NCI-H1417 treated with DMSO at 0.1 percent for 48 hours (cell line): ENCODE measurements around the gene FASTKD2.
"Not testable (repeated sequence)": the region's sequence is repeated elsewhere in the genome, so short reads cannot be mapped to it uniquely, and the experiment has no call there.

ENCODE experiments used
- DNase-seq: peaks from one replicate; lab custom pipeline; 2025; lab: John Stamatoyannopoulos, UW

The FASTKD2 gene

DNA sequence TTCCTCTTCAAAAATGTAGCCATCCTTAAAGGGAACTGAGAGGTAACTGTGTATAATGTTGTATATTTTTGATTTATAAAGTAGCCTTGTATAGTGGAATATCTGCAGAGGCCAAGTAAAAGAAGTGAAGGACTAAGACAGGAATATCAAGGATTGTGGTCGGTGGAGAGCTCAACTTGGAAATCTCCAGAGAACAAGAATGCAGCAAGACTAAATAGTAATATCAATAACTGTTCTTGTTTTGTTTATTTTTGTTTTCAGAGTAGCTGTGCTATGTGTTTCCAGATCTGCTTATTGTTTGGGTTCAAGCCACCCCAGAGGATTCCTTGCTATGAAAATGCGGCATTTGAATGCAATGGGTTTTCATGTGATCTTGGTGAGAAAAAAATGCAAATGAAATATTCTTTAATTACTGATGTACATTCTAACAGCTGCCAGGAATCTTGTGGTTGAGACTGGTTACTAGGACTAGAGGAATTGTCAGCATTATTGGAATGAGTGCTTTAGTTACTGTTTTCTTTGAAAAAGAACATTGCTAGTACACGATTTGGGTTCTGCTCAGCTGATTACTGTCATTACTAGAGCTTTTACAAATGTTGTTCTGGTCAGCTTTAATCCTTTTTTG lies 25.0 kb downstream of the FASTKD2 start:
- DNase-seq: no peak

DNA sequence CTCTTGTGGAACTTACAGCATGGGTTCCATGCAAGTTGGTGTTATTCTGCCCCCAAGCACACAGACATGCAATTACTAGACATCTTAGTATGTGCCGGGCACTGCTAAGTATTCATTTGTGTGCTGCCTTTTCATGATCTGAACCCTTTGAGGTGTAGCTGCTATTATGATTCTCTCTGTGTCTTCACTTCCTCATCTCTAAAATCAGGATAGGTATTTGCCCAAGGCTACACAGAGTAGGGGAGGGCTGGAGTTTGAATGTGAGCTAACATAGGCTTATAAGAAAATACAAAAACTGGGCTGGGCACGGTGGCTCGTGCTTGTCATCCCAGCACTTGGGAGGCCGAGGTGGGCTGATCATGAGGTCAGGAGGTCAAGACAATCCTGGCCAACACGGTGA lies 27.2 kb downstream of the FASTKD2 start:
- no peak for DNase-seq

DNA sequence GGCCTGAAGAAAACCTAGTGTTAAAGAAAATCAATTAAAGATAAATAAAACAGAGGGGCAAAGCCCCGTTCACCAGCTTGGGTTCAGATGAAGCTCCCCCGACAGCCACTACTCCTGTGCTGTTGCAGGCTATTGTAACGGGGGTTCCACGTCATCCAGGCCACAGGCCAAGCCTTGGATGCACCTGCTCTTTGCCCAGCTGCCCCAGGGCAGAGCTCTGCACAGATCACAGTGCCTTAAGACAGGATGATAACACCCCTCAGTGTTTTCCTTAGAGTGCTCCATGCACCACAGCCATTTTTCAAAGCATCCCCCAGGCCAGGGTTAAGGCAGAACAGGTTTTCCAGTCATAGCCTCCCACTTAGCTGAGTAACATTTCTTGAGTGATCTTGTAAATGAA lies 32.0 kb downstream of the FASTKD2 start:
- DNase-seq: no peak

DNA sequence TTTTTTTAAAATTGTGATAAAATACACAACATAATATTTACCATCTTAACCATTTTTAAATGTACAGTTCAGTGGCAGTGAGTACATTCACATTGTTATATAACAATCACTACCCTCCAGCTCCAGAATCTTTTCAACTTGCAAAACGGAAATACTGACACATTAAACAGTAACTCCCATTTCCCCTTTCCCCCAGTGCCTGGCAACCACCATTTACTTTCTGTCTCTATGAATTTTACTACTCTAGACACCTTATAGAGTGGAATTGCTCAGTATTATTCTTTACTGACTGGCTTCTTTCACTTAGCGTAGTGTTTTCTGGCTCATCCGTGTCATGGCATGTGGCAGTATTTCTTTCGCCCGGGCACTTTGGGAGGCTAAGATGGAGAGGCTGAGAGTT lies 32.6 kb downstream of the FASTKD2 start:
- DNase-seq: no peak

DNA sequence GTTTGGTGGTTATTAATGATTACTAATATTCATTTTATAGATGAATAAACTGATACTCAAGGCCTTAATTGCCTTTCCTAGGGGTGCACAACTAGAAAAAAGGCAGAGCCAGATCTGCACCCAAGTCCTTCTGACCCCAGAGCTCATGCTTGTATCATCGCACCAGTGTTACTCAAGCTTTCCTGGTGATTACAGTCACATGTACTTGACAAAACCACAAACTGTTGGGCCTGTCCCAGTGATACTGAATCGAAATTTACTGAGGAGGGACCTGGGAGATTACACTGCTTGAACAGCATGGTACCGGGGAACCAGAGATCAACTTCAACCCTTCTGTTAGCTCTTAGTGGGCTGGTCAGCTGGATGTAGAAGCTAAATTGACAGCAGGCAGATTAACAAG lies 33.7 kb downstream of the FASTKD2 start:
- DNase-seq: no peak

DNA sequence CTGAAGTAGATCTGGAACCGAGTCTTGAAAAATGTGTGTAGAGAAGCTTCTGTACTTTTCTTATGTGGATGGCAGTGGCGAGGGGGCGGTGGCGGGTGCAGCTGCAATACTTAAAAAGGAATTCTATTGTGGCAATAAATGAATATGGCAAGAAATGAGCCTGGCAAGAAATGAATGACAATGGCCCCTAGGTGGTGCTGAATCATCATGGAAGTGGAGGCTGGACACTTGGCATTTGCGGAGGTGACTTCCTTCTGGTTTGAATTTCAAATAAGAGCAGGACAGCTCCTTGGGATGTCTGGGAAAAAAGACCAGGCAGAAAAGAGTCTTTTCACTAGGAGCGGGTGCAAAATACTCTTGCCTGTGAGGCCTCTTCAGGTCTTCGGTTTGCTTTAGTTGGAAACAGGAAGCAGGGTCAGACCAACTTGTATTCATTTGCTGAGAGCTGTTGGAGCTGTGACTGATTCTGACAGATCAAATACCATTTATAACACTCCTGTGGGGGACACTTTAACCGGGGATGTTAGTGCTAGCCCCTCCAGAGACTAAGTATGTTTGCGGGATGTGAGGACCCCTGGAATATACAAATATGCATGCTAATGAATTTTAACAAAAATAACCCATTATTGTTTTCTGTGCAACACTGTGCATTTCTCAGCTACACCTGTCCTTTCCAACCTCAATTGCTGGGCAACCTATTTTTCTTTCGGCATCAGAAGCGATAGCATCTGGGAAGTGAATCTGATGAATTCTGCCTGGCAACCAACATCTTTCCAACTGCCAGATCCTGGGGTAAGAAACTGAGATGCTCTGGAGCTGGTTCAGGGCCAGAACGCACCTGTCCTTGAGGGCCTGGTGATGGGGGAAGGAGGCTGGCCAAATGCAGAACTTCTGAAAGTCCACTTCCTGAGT lies 35.4 kb downstream of the FASTKD2 start:
- DNase-seq: no peak

DNA sequence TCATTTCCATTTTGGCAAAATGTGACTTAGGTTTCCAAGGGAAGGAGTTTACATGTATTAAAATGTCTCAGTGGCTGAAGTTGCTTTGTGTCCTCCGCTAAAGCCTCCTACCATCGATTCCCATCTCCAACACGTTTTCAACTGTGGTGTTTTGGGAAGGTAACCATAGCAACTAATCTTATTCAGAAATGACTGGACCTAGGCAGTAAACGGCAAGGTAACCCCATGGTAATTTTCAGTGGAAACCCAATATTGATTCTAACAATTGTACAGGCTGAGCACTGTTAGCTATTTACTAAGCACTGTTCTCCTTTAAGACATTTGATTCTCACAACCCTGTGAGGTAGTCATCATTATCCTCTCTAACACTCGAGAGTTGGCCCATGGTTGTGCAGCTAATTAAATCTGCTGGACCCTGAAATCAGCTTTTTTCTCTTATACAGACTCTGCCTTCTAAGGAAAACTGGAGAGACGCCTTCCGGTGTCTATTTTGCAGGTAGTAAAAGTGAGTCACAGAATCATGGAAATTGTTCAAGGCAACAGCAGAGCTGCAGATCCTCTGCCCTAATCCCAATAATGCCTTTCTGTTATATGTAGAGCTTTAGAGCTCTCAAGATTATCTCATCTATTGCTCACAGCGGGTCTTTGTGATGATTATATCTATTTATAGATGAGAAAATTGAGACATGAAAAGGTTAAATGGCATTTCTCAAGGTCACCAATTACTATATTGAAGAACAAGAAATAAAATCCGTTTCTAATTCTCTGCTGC lies 36.2 kb downstream of the FASTKD2 start:
- DNase-seq: no peak

DNA sequence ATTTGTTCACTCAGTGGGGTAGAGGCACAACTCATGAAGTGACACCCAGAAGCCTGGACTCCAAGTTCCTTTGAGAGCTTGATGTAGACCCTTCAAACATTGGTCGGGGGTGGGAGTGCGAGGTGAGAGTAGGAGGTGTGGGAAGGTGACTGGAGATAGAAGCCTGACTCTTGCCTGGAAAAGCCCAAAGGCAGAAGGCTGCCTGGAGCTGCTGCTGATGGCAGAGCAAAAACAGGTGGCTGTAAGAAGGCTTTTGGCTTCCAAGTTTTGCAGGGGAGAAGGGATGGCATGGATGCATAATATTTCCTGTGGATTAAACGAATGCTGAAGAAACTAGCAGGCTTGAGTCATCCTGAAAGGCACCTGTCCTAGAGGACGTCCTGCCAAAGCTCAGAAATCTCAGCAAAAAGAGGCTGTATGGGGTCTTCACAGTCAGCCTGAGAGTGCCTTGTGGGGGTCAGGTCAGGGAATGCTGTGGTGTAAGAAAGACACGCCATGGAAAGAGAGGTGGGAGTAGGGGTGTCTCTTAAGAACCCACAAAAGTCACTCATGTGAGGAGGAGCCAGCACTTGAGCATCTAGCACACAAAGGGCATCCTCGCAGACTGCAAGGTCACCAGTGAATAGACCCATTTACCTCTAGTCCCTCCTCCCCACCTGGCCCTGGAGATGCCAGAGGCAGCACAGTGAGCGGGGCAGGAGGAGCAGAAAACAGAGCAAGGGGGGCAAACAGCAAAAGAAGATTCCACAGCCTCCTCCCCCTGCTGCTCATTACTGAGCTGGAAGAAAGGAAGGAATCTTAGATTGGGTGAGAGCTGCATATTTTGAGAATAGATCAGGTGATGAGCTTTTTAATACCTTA lies 37.5 kb downstream of the FASTKD2 start:
- DNase-seq: no peak

DNA sequence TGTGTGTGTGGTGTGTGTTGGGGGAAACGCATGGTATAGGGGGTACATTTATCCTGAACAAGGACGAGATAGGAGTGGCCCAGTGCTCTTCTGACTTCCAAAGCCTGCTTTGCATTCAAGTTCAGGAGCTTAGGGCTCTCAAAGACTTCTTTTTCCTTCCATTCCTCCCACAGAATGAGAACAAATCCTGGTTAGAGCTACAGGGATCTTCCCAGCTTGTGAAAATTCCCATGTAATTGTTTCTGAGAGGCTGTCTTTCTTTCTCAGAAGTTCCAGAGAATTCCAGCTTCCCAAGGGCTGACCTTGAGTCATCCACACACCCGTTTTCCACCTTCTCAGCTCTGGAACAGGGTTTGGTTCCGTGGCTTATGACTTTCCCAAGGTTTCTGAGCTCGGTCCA lies 38.9 kb downstream of the FASTKD2 start:
- DNase-seq: no peak

DNA sequence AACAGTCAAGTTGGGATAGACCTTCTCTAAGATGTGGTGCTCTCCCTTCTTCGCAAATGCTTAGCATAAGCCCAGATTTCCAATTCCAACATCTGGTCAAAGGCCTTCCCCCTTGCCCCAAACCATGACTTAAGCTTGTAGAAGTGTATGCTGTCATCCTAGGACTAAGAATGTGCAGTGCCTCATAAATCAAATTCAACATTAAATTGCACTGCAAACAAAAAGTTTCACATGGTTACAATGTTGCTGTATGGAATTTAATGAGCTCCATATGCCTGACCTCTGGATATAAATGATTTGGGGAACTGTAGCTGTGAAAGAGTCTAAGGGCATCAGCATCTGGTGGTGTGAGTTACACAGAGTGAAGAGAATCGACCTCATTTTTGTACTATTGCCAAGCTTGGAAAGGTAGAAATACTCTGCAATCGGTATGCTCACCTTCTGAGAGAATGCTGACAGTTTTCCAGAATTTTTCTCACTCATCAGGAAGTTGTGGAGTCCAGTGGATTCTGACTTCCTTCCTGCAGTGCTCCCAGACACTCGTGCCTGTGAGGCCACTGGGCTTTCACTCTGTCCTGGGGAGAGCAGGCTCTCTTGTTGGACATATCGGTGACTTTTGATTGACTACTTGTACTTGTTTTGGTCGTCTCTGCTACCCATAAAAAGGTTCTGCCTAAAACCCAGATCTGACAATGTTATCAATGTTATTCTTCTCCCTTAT lies 40.6 kb downstream of the FASTKD2 start:
- no peak for DNase-seq

DNA sequence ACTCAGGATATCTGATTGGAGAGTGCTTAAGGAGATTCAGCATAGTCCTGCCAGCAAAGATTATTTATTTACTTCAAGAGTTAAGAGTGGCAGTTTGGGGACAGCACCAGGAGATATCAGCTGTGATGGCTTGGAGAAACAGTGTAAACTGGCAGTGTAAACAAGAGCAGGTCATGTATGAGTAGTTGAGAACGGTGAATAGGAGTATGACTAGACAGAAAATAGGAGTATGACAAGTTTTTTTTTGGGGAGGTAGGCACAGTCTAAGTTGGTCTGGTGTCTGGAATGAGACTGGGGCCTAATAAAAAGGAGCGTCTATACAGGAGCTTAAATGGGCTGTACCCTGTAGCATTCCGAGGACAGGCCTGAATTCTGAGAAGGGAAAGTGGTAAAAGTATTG lies 42.2 kb downstream of the FASTKD2 start:
- not testable (repeated sequence) for DNase-seq

DNA sequence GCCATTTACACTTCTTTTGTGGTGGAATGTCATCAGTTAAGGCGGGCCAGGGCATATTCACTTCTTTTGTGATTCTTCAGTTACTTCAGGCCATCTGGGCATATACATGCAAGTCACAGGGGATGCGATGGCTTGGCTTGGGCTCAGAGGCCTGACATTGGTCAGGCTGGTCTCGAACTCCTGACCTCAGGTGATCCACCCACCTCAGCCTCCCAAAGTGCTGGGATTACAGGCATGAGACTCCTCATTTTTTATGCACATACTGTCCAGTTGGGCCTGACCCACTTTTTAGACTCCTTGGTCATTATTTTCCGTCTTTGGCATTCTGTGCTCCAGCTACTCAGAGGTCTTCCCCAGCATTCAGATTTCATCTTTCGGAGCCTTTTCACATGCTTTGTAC lies 47.1 kb downstream of the FASTKD2 start:
- DNase-seq: not testable (repeated sequence)

DNA sequence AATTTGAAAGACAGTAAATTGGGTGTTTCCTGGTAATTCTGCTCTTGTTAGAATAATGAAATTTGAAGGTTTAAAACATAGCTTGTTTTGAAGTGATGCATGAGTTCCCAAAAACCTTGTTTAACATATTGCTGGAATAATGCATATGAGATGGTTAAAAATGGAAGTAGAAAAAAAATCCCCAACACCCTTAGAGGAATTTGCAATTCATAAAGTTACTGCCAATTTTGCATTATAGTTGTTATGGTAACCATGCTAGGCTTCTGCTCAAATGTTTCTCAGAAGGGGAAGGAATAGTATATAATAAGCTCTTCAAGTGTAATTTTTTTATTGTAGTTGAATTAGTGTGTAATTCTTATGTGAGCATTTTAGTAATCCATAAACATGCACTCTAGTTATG lies 49.1 kb downstream of the FASTKD2 start:
- no peak for DNase-seq

DNA sequence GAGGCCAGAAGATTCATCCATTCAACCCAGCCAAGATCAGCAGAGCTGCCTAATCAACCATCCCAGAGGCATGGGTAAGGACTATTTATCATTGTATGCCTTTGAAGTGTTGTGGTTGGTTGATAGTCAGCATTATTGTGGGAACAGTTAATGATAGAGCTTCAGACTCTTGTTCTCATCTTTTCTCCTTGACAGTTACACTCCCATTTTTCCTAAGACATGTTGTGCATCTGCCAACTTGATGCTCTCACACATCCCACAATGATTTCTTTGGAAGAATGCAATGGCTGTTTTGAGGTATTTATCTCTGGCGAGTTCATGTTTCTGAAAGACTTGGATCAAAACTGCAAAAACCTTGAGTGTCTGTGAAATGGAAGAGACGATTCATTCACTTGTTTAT lies 55.4 kb downstream of the FASTKD2 start:
- no peak for DNase-seq

DNA sequence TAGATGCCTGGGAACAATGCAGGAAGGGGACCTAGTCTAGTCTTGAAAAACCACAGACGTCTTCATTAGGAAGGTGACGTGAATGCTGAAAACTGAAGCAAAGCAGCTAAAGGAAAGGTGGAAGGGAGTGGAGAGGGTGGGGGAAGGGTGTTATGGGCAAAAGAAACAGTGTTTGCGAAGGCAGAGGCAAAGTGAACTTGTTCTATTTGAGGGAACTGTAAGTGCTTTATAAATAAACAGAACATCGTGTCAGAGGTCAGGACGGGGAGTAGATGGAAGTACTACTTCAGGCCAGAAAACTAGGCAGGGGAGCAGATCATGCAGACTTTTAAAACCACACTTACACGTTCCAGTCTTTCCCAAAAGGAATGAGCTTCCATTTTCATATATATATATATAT lies 57.8 kb downstream of the FASTKD2 start:
- no peak for DNase-seq

DNA sequence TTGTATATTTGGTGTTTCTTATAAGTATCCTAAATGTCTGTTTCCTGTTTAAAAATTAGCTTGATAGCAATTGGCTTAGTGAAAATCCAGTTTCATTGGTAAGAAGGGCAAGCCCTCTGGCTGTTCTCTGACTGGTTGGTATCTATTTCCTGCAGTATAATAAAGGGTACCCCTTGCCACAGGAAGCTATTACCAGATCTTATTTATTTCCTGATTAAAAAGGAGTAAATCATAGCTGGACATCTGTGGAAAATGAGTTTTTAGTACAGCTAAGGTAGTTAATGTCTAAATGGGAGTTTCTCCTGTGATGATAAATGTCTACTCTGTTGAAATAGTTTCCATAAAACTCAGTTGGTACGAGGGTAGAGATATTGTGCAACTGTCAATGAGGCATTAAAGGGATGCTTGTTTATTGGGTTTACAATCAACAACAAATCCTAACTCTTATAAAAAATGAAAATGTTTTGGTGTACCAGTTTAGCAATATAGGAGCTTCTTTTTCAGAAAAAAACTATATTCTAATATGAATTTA lies 58.7 kb downstream of the FASTKD2 start:
- DNase-seq: no peak

DNA sequence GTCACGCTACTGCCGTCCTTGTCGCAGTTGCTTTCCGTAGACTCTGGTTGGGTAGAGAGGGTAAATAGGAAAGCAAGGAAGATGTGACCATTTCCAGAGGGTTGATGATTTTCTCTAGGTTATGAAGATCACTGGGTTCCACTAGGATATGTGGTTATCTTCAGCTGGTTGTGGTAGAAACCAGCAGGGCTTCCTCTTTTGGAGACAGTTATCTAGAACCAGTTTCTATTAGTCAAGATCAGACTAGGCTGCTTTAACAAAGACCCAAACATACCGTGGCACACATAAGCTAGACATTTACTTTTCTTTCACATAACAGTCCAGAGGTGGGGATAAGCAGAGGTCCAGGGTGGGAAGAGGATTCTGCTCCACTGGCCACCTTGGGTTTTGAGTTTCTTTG lies 59.6 kb downstream of the FASTKD2 start:
- DNase-seq: no peak

DNA sequence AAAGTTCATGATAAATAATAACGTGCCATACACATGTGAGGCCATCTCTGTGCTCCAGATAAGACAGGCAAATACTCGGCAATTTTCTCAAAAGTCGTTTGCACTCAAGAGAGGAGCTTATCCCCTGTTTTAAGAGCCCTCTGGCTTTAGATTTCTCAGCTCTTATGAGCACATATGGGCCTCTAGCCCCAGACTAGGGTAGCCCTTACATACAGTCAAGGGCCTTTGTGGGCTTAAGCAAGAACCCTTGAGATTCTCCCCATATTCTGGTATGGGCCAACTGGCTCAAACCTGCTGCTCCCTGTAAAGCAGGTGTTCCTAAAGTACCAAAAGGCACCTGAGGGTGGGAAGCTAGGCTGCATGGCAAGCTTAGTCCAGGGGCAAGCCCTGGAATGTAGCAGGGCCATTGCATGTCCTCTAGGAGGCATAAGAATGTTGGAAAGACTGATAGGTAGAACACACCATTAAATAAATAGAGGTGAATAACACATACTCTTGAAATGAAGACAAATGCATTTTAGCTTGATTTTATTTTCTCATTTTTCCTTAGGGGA lies 66.1 kb downstream of the FASTKD2 start:
- DNase-seq: no peak

DNA sequence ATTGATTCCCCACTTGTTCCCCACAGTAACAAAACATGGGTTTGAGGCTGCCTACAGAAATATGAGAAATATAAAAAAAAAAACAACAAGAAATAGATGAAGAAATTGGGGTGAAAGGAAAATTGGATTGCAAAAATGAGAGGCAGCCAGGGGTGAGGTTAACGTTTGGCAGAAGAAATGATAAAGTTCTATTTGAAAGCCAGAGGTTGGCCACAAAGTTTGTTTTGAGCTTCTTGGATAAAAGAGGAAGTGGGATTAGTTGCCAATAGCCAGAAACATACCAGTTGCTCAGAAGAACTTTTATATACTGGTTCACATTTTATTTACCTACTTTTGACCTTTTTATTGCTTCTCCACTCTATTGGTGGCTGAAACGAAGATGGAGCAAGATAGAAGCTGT lies 67.5 kb downstream of the FASTKD2 start:
- DNase-seq: no peak

DNA sequence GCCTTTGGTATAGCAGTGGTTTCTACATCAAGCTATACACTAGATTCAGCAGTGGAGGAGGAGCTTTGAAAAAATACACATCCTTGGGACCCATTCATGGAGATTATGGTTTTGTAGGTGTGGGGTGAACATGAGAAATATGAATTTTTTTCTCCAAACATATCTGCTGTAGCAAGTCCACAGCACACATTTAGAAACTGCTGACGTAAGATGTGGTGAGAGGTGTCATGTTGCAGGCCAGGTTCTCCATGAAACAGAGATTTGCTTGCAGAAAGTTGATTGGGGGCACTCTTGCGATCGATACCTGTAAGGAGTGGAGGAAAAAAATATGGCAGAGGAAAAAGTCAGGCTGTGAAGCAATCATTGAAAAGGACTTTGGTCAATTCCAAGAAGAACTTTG lies 67.9 kb downstream of the FASTKD2 start:
- DNase-seq: no peak

DNA sequence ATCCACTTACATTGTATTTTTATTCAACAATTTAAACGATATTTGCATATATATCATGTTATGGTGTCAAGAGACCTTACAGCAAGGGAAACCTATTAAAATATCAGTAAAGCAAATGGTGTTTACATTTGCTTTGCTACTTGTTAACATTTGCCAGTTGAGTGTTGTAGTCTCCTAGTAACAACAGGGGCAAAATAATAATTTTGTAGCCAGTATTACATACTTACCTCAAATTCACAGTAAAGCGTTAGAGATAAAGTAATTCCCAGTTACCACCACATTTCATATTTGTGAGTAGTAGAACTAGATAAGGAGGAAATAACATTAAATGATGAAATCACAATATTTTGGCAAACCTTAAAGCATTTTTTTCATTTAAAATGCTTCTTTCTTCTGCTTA lies 71.3 kb downstream of the FASTKD2 start:
- no peak for DNase-seq
